ENCODE measurements around the gene TMEM270. TPM values are rescaled to one million over a fixed set of nuclear protein-coding genes. Genes with fewer than 3 reads are reported as not detected.

TMEM270 gene
- total RNA-seq, 4 donors from 2014 or later, result not detected

DNA sequence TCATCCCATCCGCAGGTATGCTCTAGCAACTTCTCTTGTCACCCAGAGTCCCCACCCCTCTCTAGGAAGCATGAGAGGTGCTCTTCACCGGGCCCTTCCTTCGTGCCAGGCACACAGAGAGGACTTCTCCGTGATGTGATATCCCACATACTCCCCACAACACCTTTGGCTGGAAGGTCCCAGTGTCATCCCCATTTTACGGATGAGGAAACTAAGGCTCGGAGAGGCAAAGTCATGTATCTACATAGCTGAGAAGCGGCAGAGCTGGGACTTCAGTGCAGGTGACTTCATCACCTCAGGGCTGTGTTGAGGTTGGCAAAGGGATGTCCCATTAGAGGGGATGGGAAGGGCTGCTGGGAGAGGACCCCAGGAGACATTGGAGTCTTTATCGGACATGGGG is 15.4 kb downstream of the TMEM270 start:
- intact Hi-C loops (cut with DNase I), result no loop called here
- WGBS, 2 donors, result 100% methylated on average over 1 to 3 of the region's 8 CpGs
- Histone ChIP-seq H3K9me3 (no peaks in the 10 kb centered on the region), H3K36me3 (no peaks in the 10 kb centered on the region), H3K4me3 (no peak overlapping the region), H3K27ac (no peak overlapping the region), H3K4me1 (peaks cover 12 to 38% (median 35%) of the 10 kb centered on the region in 3 donors), H3K27me3 (peaks cover 0 to 29% (median 0%) of the 10 kb centered on the region in 4 donors)
- no peak for DNase-seq
- TF ChIP-seq, protein P1, sequence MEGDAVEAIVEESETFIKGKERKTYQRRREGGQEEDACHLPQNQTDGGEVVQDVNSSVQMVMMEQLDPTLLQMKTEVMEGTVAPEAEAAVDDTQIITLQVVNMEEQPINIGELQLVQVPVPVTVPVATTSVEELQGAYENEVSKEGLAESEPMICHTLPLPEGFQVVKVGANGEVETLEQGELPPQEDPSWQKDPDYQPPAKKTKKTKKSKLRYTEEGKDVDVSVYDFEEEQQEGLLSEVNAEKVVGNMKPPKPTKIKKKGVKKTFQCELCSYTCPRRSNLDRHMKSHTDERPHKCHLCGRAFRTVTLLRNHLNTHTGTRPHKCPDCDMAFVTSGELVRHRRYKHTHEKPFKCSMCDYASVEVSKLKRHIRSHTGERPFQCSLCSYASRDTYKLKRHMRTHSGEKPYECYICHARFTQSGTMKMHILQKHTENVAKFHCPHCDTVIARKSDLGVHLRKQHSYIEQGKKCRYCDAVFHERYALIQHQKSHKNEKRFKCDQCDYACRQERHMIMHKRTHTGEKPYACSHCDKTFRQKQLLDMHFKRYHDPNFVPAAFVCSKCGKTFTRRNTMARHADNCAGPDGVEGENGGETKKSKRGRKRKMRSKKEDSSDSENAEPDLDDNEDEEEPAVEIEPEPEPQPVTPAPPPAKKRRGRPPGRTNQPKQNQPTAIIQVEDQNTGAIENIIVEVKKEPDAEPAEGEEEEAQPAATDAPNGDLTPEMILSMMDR (IDR thresholded peaks at IDR 0.05), result no peak
- no peak for TF ChIP-seq POLR2A (IDR thresholded peaks at IDR 0.05)

DNA sequence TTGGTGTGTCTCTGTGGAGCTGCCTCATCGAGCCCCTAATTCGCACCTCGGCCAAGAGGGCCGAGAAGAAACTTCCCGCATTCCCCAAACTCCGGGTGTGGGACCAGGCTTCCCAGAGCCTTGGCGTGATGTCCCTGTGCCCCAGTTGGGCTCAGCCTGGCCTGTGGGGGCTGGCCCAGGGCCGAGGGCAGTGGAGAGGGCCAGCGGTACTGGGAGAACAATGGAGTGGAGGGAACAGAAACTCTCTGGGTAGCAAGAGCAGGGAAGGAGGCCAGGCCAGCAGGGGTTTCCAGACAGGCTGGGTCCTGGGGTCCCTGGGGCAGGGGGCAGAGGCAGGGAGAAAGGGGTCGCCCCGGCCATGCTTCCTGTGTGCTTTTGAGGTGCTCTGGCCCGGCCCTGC is 16.0 kb downstream of the TMEM270 start:
- H3K27ac ChIP-seq, result no peak overlapping the region
- intact Hi-C loops (cut with DNase I), result no loop called here
- no peaks in the 10 kb centered on the region for H3K36me3 ChIP-seq
- DNase-seq, result no peak
- H3K9me3 ChIP-seq, result no peaks in the 10 kb centered on the region
- WGBS, 2 donors, result 67 to 76% methylated on average over 3 to 7 of the region's 12 CpGs
- no peak overlapping the region for H3K4me3 ChIP-seq
- H3K27me3 ChIP-seq, result peaks cover 0 to 35% (median 0%) of the 10 kb centered on the region in 4 donors
- TF ChIP-seq, protein P1 (IDR thresholded peaks at IDR 0.05), result no peak
- no peak for TF ChIP-seq POLR2A (IDR thresholded peaks at IDR 0.05)
- peaks cover 16 to 38% (median 35%) of the 10 kb centered on the region in 3 donors for H3K4me1 ChIP-seq

DNA sequence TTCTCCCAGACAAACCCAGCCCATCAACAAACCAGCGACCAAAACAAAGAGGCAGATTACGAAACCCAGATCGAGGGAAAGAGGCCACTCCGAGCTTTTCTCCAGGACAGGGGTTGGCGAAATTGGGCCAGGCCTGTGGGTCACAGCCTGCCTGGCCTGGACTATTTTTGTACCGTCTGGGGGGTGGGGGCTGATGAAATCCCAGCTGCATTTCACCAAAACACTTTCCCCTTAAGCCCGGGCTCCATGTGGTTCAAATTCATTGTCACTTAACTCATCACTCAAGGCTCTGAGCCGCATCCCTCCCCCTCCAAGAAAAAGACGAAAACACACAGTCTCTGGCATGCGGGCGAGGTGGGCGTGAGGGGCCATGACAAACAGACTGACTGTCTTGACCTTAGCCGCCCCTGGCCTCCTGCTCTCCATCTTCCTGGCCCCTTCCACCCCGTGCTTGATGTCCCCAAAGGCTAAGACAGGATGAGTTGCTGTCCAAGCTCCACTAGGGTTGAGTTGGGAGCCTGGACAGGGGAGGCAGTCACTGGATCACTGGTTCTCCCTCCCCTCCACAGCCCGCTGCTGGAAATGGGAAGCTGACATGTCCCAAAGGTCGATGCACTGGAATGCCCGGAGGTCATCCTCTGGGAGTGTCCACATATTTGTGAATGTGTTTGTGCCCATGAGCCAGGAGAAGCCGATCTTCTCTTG is 19.2 kb downstream of the TMEM270 start:
- WGBS, 2 donors, result 51 to 65% methylated on average over 13 of the region's 18 CpGs
- Histone ChIP-seq H3K4me3 (peak overlapping the region in 1 of 4 donors; percentile 15), H3K9me3 (no peaks in the 10 kb centered on the region), H3K27ac (peak overlapping the region; percentile 23 to 79 (median 64)), H3K27me3 (peaks cover 0 to 35% (median 0%) of the 10 kb centered on the region in 4 donors), H3K4me1 (peaks cover 16 to 32% (median 31%) of the 10 kb centered on the region in 3 donors), H3K36me3 (no peaks in the 10 kb centered on the region)
- TF ChIP-seq POLR2A (IDR thresholded peaks at IDR 0.05), result no peak
- TF ChIP-seq, protein P1 (IDR thresholded peaks at IDR 0.05), result no peak
- intact Hi-C loops (cut with DNase I), result no loop called here
- no peak for DNase-seq

DNA sequence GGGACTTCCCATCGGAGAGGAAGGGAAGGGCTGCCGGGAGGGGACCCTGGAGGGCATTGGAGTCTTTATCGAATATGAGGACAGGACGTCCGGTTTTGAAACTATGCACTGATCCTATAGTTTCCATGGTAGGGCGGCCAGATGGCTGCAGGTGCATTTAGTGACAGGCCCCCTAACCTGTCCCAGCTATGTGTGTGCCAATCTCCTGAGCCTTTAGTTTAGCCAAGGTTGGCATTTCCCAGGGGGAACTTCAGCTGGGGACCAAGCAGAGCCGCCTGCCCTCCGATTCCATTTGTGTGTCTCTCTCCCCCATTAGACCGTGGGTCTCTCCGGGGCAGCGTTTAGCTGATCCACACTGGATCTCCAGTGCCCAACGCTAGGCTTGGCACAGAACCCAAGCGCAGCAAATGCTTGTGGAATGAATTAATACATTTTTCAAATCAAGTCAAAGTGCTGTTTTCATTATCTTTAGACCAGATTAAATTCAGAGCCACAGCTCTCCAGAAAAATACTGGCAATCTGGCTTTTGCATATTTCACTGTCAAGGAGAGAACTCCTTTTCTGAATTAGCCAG is 19.9 kb downstream of the TMEM270 start:
- peak overlapping the region; percentile 23 to 79 (median 64) for H3K27ac ChIP-seq
- H3K4me3 ChIP-seq, result peak overlapping the region in 1 of 4 donors; percentile 15
- TF ChIP-seq, protein P1 (IDR thresholded peaks at IDR 0.05), result peak in 1 of 6 experiments; percentile 10
- no peak for TF ChIP-seq POLR2A (IDR thresholded peaks at IDR 0.05)
- DNase-seq, result no peak
- H3K9me3 ChIP-seq, result no peaks in the 10 kb centered on the region
- intact Hi-C loops (cut with DNase I), result no loop called here
- peaks cover 0 to 36% (median 0%) of the 10 kb centered on the region in 4 donors for H3K27me3 ChIP-seq
- peaks cover 16 to 34% (median 31%) of the 10 kb centered on the region in 3 donors for H3K4me1 ChIP-seq
- WGBS, 2 donors, result 36 to 40% methylated on average over 12 to 13 of the region's 13 CpGs
- H3K36me3 ChIP-seq, result no peaks in the 10 kb centered on the region
